ENCODE results near the gene TREH. TPM values are rescaled to one million over a fixed set of nuclear protein-coding genes. Genes with fewer than 3 reads are reported as not detected.
"Not testable (repeated sequence)": the region's sequence is repeated elsewhere in the genome, so short reads cannot be mapped to it uniquely, and the experiment has no call there.

Gene TREH
- total and polyA plus RNA-seq, 2 experiments from 2014 or later: 0.36 TPM; not detected in 1

GRCh38 chr11:118689503-118689851 lies 10.0 kb upstream of the TREH start (continued):
- TF ChIP-seq ETS1 (IDR thresholded peaks at IDR 0.05): no peak

- H3K27ac ChIP-seq (ENCODE audit: low read depth): no peak overlapping the region
- peak overlapping the region; percentile 55; the same call in 2 of the 3 replicates for H3K4me3 Mint-ChIP-seq
- H4K20me1 ChIP-seq (replicated peaks; ENCODE audit: insufficient read depth): no peaks in the 10 kb centered on the region
- peak; percentile 2 for ATAC-seq
- TF ChIP-seq ZNF331 (CRISPR knock-in tag; IDR thresholded peaks at IDR 0.05; ENCODE audit: low read depth) (no peak), CTCF (conservative IDR thresholded peaks at IDR 0.05; ENCODE audit: low read depth in 2 of 2) (peak in 1 of 2 experiments; percentile 8; a peak in 1 of 4 replicates)
- no peaks in the 10 kb centered on the region for H3K9me3 Mint-ChIP-seq
- peak overlapping the region; percentile 93 for H2AFZ ChIP-seq
- no peak for DNase-seq (ENCODE audit: low spot score)
- H3K36me3 Mint-ChIP-seq (ENCODE audit: low read depth): no peaks in the 10 kb centered on the region
- H3K27me3 ChIP-seq (ENCODE audit: insufficient read depth): no peaks in the 10 kb centered on the region
- H3K4me1 Mint-ChIP-seq: peaks cover 24% of the 10 kb centered on the region
- no peak overlapping the region for H3K27ac Mint-ChIP-seq
- H3K4me1 ChIP-seq (ENCODE audit: insufficient read depth): peaks cover 14% of the 10 kb centered on the region; the same call in 1 of the 2 replicates
- no peaks in the 10 kb centered on the region for H3K79me2 ChIP-seq (replicated peaks; ENCODE audit: insufficient read depth)
- H3F3A ChIP-seq (replicated peaks; ENCODE audit: low read depth): 0 out of 2 replicates have a peak, but pooled peaks cover under 1% of the 10 kb centered on the region
- H3K9me2 ChIP-seq (ENCODE audit: insufficient read depth): no peaks in the 10 kb centered on the region
- H3K27me3 Mint-ChIP-seq (ENCODE audit: insufficient read depth, low read depth, poor library complexity): peaks cover 11% of the 10 kb centered on the region
- H3K4me3 ChIP-seq: peak overlapping the region; percentile 66
- no peaks in the 10 kb centered on the region for H3K36me3 ChIP-seq (ENCODE audit: insufficient read depth)
- H3K4me2 ChIP-seq: peak overlapping the region; percentile 77
Measured at GRCh38 chr11:118688851-118689502, 9.5 kb upstream of the TREH start.

- peaks cover 13% of the 10 kb centered on the region; the same call in 1 of the 2 replicates for H3K4me1 ChIP-seq (ENCODE audit: insufficient read depth)
- H3K27me3 ChIP-seq (ENCODE audit: insufficient read depth); H4K20me1 ChIP-seq (replicated peaks; ENCODE audit: insufficient read depth); H3K9me3 Mint-ChIP-seq; H3K36me3 Mint-ChIP-seq (ENCODE audit: low read depth); H3K4me3 Mint-ChIP-seq; H2AFZ ChIP-seq; DNase-seq (ENCODE audit: low spot score); H3K4me2 ChIP-seq; H3K27ac Mint-ChIP-seq; H3F3A ChIP-seq (replicated peaks; ENCODE audit: low read depth); ATAC-seq; H3K9me2 ChIP-seq (ENCODE audit: insufficient read depth); H3K4me3 ChIP-seq; H3K79me2 ChIP-seq (replicated peaks; ENCODE audit: insufficient read depth); H3K27ac ChIP-seq (ENCODE audit: low read depth); H3K36me3 ChIP-seq (ENCODE audit: insufficient read depth): not testable (repeated sequence)
- Mint-ChIP-seq H3K27me3 (ENCODE audit: insufficient read depth, low read depth, poor library complexity) (peaks cover 11% of the 10 kb centered on the region), H3K4me1 (peaks cover 21% of the 10 kb centered on the region)
Measured at GRCh38 chr11:118688339-118688738, 8.9 kb upstream of the TREH start.

GRCh38 chr11:118687906-118688305 lies 8.5 kb upstream of the TREH start:
- Mint-ChIP-seq H3K4me3 (no peak overlapping the region), H3K27ac (no peak overlapping the region), H3K9me3 (no peaks in the 10 kb centered on the region), H3K27me3 (ENCODE audit: insufficient read depth, low read depth, poor library complexity) (peaks cover 11% of the 10 kb centered on the region), H3K36me3 (ENCODE audit: low read depth) (no peaks in the 10 kb centered on the region), H3K4me1 (peaks cover 16% of the 10 kb centered on the region)
- no peaks in the 10 kb centered on the region for H3K79me2 ChIP-seq (replicated peaks; ENCODE audit: insufficient read depth)
- no peaks in the 10 kb centered on the region for H4K20me1 ChIP-seq (replicated peaks; ENCODE audit: insufficient read depth)
- H2AFZ ChIP-seq: no peak overlapping the region
- no peak overlapping the region for H3K27ac ChIP-seq (ENCODE audit: low read depth)
- peaks cover 9% of the 10 kb centered on the region; the same call in 1 of the 2 replicates for H3K4me1 ChIP-seq (ENCODE audit: insufficient read depth)
- DNase-seq (ENCODE audit: low spot score): no peak
- H3K4me3 ChIP-seq: no peak overlapping the region
- H3F3A ChIP-seq (replicated peaks; ENCODE audit: low read depth): no peaks in the 10 kb centered on the region
- no peaks in the 10 kb centered on the region for H3K27me3 ChIP-seq (ENCODE audit: insufficient read depth)
- no peaks in the 10 kb centered on the region for H3K9me2 ChIP-seq (ENCODE audit: insufficient read depth)
- H3K4me2 ChIP-seq: no peak overlapping the region
- no peak for ATAC-seq
- H3K36me3 ChIP-seq (ENCODE audit: insufficient read depth): no peaks in the 10 kb centered on the region
- TF ChIP-seq CTCF (conservative IDR thresholded peaks at IDR 0.05; ENCODE audit: low read depth in 2 of 2): no peak
- TF ChIP-seq NANOG (IDR thresholded peaks at IDR 0.05; ENCODE audit: borderline replicate concordance): no peak
- no peak for TF ChIP-seq EZH2phosphoT487 (IDR thresholded peaks at IDR 0.05; ENCODE audit: unreplicated experiment)
- no peak for TF ChIP-seq POLR2AphosphoS5 (IDR thresholded peaks at IDR 0.05; ENCODE audit: low read depth)
- TF ChIP-seq CREB1 (CRISPR knock-in tag; IDR thresholded peaks at IDR 0.05; ENCODE audit: low read depth): no peak
